Peyer's patch (tissue), 4 donors: Measurements from ENCODE around the gene TRAF2.

Experiments
- CTCF ChIP-seq, 6 experiments: fragments of 450-650 bp in 4 of 6; fragments of 200-600 bp in 2 of 6; sonication (generic) in 1 of 6; IDR thresholded peaks; one replicate each; pipeline ENCODE4 v1.5.1; 2017 to 2019; ENCODE audit warnings: antibody characterized with exemption in 6 of 6, mild to moderate bottlenecking in 3 of 6, moderate library complexity in 1 of 6
- POLR2A ChIP-seq, 2 donors: fragments of 450-650 bp; IDR thresholded peaks; one replicate each; pipeline ENCODE4 v1.5.1; 2017; ENCODE audit warnings: antibody characterized with exemption in 2 of 2, mild to moderate bottlenecking in 2 of 2, moderate library complexity in 2 of 2

- TF ChIP-seq CTCF (IDR thresholded peaks at IDR 0.05) (peak in 1 of 6 experiments; percentile 21), POLR2A (IDR thresholded peaks at IDR 0.05) (no peak)
Observed at GRCh38 chr9:136926154-136926704, 39.9 kb downstream of the TRAF2 start.
